ENCODE data around the gene SLC23A2. TPM values are rescaled to one million over a fixed set of nuclear protein-coding genes. Genes with fewer than 3 reads are reported as not detected.

The SLC23A2 gene
- total RNA-seq, 1 donor from 2014 or later = 24.2 TPM

- Mint-ChIP-seq H3K9me3 (ENCODE audit: low read depth) (no peaks in the 10 kb centered on the region), H3K36me3 (ENCODE audit: low read depth) (peaks cover 6% of the 10 kb centered on the region), H3K4me1 (ENCODE audit: low read depth) (peaks cover 15% of the 10 kb centered on the region), H3K4me3 (ENCODE audit: unreplicated experiment) (no peak overlapping the region), H3K27me3 (ENCODE audit: low read depth) (no peaks in the 10 kb centered on the region), H3K27ac (ENCODE audit: unreplicated experiment) (no peak overlapping the region)
- no peak for DNase-seq (ENCODE audit: low spot score)
- TF ChIP-seq, protein P1, sequence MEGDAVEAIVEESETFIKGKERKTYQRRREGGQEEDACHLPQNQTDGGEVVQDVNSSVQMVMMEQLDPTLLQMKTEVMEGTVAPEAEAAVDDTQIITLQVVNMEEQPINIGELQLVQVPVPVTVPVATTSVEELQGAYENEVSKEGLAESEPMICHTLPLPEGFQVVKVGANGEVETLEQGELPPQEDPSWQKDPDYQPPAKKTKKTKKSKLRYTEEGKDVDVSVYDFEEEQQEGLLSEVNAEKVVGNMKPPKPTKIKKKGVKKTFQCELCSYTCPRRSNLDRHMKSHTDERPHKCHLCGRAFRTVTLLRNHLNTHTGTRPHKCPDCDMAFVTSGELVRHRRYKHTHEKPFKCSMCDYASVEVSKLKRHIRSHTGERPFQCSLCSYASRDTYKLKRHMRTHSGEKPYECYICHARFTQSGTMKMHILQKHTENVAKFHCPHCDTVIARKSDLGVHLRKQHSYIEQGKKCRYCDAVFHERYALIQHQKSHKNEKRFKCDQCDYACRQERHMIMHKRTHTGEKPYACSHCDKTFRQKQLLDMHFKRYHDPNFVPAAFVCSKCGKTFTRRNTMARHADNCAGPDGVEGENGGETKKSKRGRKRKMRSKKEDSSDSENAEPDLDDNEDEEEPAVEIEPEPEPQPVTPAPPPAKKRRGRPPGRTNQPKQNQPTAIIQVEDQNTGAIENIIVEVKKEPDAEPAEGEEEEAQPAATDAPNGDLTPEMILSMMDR (IDR thresholded peaks at IDR 0.05) = no peak
Measured at GRCh38 chr20:4891997-4892396, 109.3 kb downstream of the SLC23A2 start.

- TF ChIP-seq, protein P1 (IDR thresholded peaks at IDR 0.05) = no peak
- H3K4me1 Mint-ChIP-seq (ENCODE audit: low read depth) = peaks cover 15% of the 10 kb centered on the region
- H3K27me3 Mint-ChIP-seq (ENCODE audit: low read depth) = no peaks in the 10 kb centered on the region
- peaks cover 6% of the 10 kb centered on the region for H3K36me3 Mint-ChIP-seq (ENCODE audit: low read depth)
- no peak overlapping the region for H3K27ac Mint-ChIP-seq (ENCODE audit: unreplicated experiment)
- no peaks in the 10 kb centered on the region for H3K9me3 Mint-ChIP-seq (ENCODE audit: low read depth)
- H3K4me3 Mint-ChIP-seq (ENCODE audit: unreplicated experiment) = no peak overlapping the region
- no peak for DNase-seq (ENCODE audit: low spot score)
Measured at GRCh38 chr20:4891190-4891763, 110.0 kb downstream of the SLC23A2 start.

GRCh38 chr20:4889446-4889845, 111.9 kb downstream of the SLC23A2 start:
- no peak for DNase-seq (ENCODE audit: low spot score)
- no peaks in the 10 kb centered on the region for H3K9me3 Mint-ChIP-seq (ENCODE audit: low read depth)
- no peaks in the 10 kb centered on the region for H3K27me3 Mint-ChIP-seq (ENCODE audit: low read depth)
- H3K36me3 Mint-ChIP-seq (ENCODE audit: low read depth) = peaks cover 6% of the 10 kb centered on the region
- H3K27ac Mint-ChIP-seq (ENCODE audit: unreplicated experiment) = no peak overlapping the region
- no peak overlapping the region for H3K4me3 Mint-ChIP-seq (ENCODE audit: unreplicated experiment)
- H3K4me1 Mint-ChIP-seq (ENCODE audit: low read depth) = peaks cover 19% of the 10 kb centered on the region
- TF ChIP-seq, protein P1 (IDR thresholded peaks at IDR 0.05) = no peak

GRCh38 chr20:4887586-4887985, 113.7 kb downstream of the SLC23A2 start:
- no peak for DNase-seq (ENCODE audit: low spot score)
- Mint-ChIP-seq H3K4me3 (ENCODE audit: unreplicated experiment) (no peak overlapping the region), H3K27ac (ENCODE audit: unreplicated experiment) (no peak overlapping the region), H3K36me3 (ENCODE audit: low read depth) (peaks cover 5% of the 10 kb centered on the region), H3K27me3 (ENCODE audit: low read depth) (no peaks in the 10 kb centered on the region), H3K4me1 (ENCODE audit: low read depth) (peaks cover 35% of the 10 kb centered on the region), H3K9me3 (ENCODE audit: low read depth) (no peaks in the 10 kb centered on the region)
- TF ChIP-seq, protein P1 (IDR thresholded peaks at IDR 0.05) = no peak

DNA sequence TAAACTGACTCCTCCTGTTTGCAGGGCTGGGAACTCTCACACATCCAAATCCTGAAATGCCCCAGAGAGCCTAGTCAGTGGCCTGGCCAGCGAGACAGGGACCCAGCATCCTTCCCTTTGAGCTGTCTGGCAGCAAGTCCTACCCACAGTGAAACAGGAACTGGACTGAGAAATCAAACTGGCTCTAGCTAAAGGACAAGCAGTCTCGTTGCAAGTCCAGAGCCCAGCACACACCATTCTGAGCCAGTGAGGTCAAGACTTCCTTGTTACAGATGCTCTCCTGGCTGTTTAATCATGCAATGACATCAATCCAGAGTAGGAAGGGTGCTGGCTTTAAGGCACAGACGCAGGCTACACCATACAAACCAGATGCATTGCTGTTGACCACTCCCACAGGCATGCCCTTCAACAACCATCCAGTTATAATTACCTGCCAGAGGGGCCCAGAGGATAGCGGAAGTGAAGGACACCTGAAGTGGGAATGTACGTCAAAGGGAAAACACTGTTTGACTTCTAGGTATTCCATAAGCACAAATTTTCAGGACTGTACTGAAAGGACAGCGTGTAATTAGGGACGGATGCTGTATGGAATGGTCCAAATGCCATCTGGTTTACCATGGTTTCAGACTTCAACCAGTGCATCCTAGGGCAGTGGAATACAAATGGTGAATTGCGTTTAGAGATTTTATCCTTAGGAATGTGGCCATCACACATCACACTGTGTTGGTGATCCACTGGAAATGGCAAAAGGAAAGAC, 114.4 kb downstream of the SLC23A2 start:
- Mint-ChIP-seq H3K36me3 (ENCODE audit: low read depth) (peaks cover 7% of the 10 kb centered on the region), H3K9me3 (ENCODE audit: low read depth) (no peaks in the 10 kb centered on the region), H3K4me1 (ENCODE audit: low read depth) (peaks cover 38% of the 10 kb centered on the region), H3K27ac (ENCODE audit: unreplicated experiment) (no peak overlapping the region), H3K27me3 (ENCODE audit: low read depth) (no peaks in the 10 kb centered on the region), H3K4me3 (ENCODE audit: unreplicated experiment) (no peak overlapping the region)
- no peak for DNase-seq (ENCODE audit: low spot score)
- TF ChIP-seq, protein P1 (IDR thresholded peaks at IDR 0.05) = no peak

All from chondrocyte (in vitro differentiated cells).